ENCODE measurements around the gene MTFR1L.

Gene MTFR1L

DNA sequence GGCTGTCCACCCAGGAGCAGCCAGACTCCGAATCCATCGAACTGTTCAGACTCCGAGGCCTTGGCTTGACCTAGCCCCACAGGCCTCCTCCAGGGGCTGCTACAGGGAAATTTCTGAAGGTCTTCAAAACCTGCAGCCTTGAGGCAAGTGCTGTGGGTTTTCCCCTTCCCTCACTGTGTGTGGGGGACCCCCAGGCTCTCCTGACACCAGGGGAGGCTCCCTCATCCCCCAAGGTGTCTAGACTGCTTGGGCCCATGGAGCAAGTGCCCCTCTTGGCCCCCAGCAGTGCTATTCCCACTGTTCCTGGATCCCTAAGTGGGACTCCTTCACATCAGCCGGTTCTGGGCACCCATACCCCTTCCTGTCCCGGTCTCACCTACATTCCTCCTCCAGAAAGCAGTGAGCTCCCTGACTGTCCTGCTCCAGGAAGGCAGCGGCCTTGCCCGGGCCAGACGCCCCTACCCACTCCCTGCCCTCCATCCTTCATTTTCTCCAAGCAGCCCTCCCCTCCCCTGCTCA, 54.9 kb downstream of the MTFR1L start:
- Histone ChIP-seq H3K4me3 (ENCODE audit: low read depth, low read length, poor library complexity, severe bottlenecking) (peak overlapping the region; percentile 59), H3K4me2 (ENCODE audit: low read length) (peak overlapping the region; percentile 80)

GRCh38 chr1:25875154-25875855, 55.6 kb downstream of the MTFR1L start, which contains the start of gene PAQR7:
TSS of gene PAQR7 (minus strand) at chr1:25875708. CDS start at chr1:25863839, 11,869 bp downstream.
- peak within 1 kb of the TSS; percentile 80 for H3K4me2 ChIP-seq (ENCODE audit: low read length)
- H3K36me3 ChIP-seq (ENCODE audit: insufficient read depth, low read length) = no peaks in the 10 kb centered on the region
- peak within 1 kb of the TSS; percentile 59 for H3K4me3 ChIP-seq (ENCODE audit: low read depth, low read length, poor library complexity, severe bottlenecking)
- H3K9ac ChIP-seq (ENCODE audit: low read length) = peak within 1 kb of the TSS; percentile 52
- no peaks in the 10 kb centered on the region for H3K9me3 ChIP-seq (ENCODE audit: low read length)
- H3K79me2 ChIP-seq (ENCODE audit: insufficient read depth, low read length) = no peaks in the 10 kb centered on the region
- no peaks in the 10 kb centered on the region for H3F3A ChIP-seq (ENCODE audit: insufficient read depth, low read length)
- TF ChIP-seq EZH2 (IDR thresholded peaks at IDR 0.05; ENCODE audit: borderline replicate concordance, low read length) (no peak), CTCF (IDR thresholded peaks at IDR 0.05; ENCODE audit: low read length) (0 out of 2 replicates have a peak, but pooled peaks have one; percentile 9)
- H3K27ac ChIP-seq (ENCODE audit: low read depth, low read length, poor library complexity, severe bottlenecking) = no peak within 1 kb of the TSS
- H2AFZ ChIP-seq (ENCODE audit: low read length) = no peak within 1 kb of the TSS
- H3K27me3 ChIP-seq (ENCODE audit: insufficient read depth, low read length) = no peaks in the 10 kb centered on the region
- no peaks in the 10 kb centered on the region for H3K9me2 ChIP-seq (ENCODE audit: low read depth, low read length)
- no peaks in the 10 kb centered on the region for H4K20me1 ChIP-seq (ENCODE audit: insufficient read depth, low read length)
- peaks cover 24% of the 10 kb centered on the region for H3K4me1 ChIP-seq (ENCODE audit: insufficient read depth, low read length, severe bottlenecking)

More for the DNA sequence above, 54.9 kb downstream of the MTFR1L start:
- Histone ChIP-seq H2AFZ (ENCODE audit: low read length) (no peak overlapping the region), H3K9me2 (ENCODE audit: low read depth, low read length) (no peaks in the 10 kb centered on the region), H3K27ac (ENCODE audit: low read depth, low read length, poor library complexity, severe bottlenecking) (no peak overlapping the region), H3K27me3 (ENCODE audit: insufficient read depth, low read length) (no peaks in the 10 kb centered on the region), H3K79me2 (ENCODE audit: insufficient read depth, low read length) (no peaks in the 10 kb centered on the region), H3K36me3 (ENCODE audit: insufficient read depth, low read length) (no peaks in the 10 kb centered on the region), H3K4me1 (ENCODE audit: insufficient read depth, low read length, severe bottlenecking) (peaks cover 24% of the 10 kb centered on the region), H3K9me3 (ENCODE audit: low read length) (no peaks in the 10 kb centered on the region), H3F3A (ENCODE audit: insufficient read depth, low read length) (no peaks in the 10 kb centered on the region), H4K20me1 (ENCODE audit: insufficient read depth, low read length) (no peaks in the 10 kb centered on the region), H3K9ac (ENCODE audit: low read length) (peak overlapping the region; percentile 52)
- TF ChIP-seq EZH2 (IDR thresholded peaks at IDR 0.05; ENCODE audit: borderline replicate concordance, low read length) = no peak
- no peak for TF ChIP-seq CTCF (IDR thresholded peaks at IDR 0.05; ENCODE audit: low read length)

DNA sequence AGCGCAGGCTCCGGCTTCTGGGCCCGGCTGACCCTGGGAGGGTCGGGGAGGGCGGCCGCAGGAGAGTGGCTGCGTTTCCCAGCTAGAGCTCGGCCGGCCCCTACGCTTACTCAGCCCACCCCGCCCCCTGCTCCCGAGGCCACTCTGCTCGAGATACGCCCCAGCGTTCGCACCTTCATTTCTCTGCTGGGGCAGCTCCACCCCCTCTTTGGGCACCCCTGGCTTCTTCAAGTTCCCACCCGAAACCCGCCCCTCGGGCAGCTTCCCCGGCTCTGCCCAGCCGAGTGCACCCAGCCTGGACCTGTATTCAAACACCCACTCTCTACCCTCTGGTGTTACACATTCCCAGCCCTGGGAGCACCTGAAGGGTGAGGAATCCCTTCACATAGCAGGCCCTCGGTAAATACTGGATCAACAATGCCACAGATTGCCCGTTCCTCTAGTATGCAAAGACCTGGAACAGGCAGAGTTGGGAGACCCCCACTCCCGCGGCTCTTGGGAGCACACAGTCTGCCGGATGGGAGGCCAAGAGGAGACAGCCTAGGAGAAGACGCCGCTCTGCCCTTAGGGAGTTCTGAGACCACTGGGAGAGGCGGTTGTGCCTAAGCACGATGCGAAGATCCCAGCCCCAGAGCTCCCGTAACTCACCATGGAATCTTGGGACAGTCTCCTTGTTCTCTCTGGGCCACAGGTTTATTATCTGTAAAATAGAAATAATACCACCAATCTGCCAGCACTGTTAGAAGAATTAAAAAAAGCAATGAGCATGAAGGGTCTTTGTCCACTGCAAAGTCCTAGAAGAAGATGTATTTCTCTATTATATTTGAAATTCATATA, 56.3 kb downstream of the MTFR1L start:
- peak overlapping the region; percentile 80 for H3K4me2 ChIP-seq (ENCODE audit: low read length)
- H3K9ac ChIP-seq (ENCODE audit: low read length) = peak overlapping the region; percentile 52; the same call in 1 of the 2 replicates
- H4K20me1 ChIP-seq (ENCODE audit: insufficient read depth, low read length) = no peaks in the 10 kb centered on the region
- peaks cover 24% of the 10 kb centered on the region for H3K4me1 ChIP-seq (ENCODE audit: insufficient read depth, low read length, severe bottlenecking)
- no peaks in the 10 kb centered on the region for H3K9me3 ChIP-seq (ENCODE audit: low read length)
- no peaks in the 10 kb centered on the region for H3F3A ChIP-seq (ENCODE audit: insufficient read depth, low read length)
- H3K4me3 ChIP-seq (ENCODE audit: low read depth, low read length, poor library complexity, severe bottlenecking) = peak overlapping the region; percentile 59
- H3K27me3 ChIP-seq (ENCODE audit: insufficient read depth, low read length) = no peaks in the 10 kb centered on the region
- no peak overlapping the region for H3K27ac ChIP-seq (ENCODE audit: low read depth, low read length, poor library complexity, severe bottlenecking)
- TF ChIP-seq EZH2 (IDR thresholded peaks at IDR 0.05; ENCODE audit: borderline replicate concordance, low read length) = no peak
- no peak for TF ChIP-seq CTCF (IDR thresholded peaks at IDR 0.05; ENCODE audit: low read length)
- no peaks in the 10 kb centered on the region for H3K79me2 ChIP-seq (ENCODE audit: insufficient read depth, low read length)
- H3K36me3 ChIP-seq (ENCODE audit: insufficient read depth, low read length) = no peaks in the 10 kb centered on the region
- H2AFZ ChIP-seq (ENCODE audit: low read length) = no peak overlapping the region
- no peaks in the 10 kb centered on the region for H3K9me2 ChIP-seq (ENCODE audit: low read depth, low read length)
